H1 (cell line): ENCODE data around the gene STIM1. TPM values are rescaled to one million over a fixed set of nuclear protein-coding genes. Genes with fewer than 3 reads are reported as not detected.

Experiments
- CTCF ChIA-PET: fragments of 300-600 bp; sonication (Branson Sonifier 250); formaldehyde crosslinking; loops from one replicate; lab custom pipeline; 2021; ENCODE audit not compliant: partially characterized antibody; lab: Charles Lee
- POLR2A ChIA-PET: fragments of 300-600 bp; sonication (Branson Sonifier 250); formaldehyde crosslinking; loops from one replicate; lab custom pipeline; 2021; ENCODE audit warnings: inconsistent platforms; ENCODE audit not compliant: partially characterized antibody; lab: Charles Lee
- DNase-seq, 2 experiments: peaks; one replicate each; pipeline versions ENCODE4 v3.0.0 to v3.0.0-alpha.2; 2010 to 2022; ENCODE audit warnings: low spot score in 2 of 2, low read depth in 1 of 2, mixed read lengths in 1 of 2
- FAIRE-seq: peaks from 2 replicates; lab custom pipeline; 2011; peaks lifted over from hg19 to GRCh38; lab: Jason Lieb, UNC
- H2AFZ ChIP-seq: 2 replicates; pipeline ENCODE4 v1.8.1; 2012; ENCODE audit warnings: low read length, inconsistent platforms
- H2AK5ac ChIP-seq: 2 replicates; pipeline ENCODE4 v1.6.1; 2013; ENCODE audit warnings: low read depth, low read length
- H2BK120ac ChIP-seq: replicated peaks from 2 replicates; pipeline ENCODE3; 2013; ENCODE audit warnings: low read depth, low read length, inconsistent platforms
- H2BK12ac ChIP-seq: 2 replicates; pipeline ENCODE4 v1.6.1; 2013; ENCODE audit warnings: low read depth, low read length
- H2BK15ac ChIP-seq: 2 replicates; pipeline ENCODE4 v1.6.1; 2013; ENCODE audit warnings: low read length
- H2BK20ac ChIP-seq: 2 replicates; pipeline ENCODE4 v1.6.1; 2013; ENCODE audit warnings: low read length
- H2BK5ac ChIP-seq: 2 replicates; pipeline ENCODE4 v1.6.1; 2013; ENCODE audit warnings: low read depth, low read length
- H3K14ac ChIP-seq: 2 replicates; pipeline ENCODE4 v1.6.1; 2013; ENCODE audit warnings: inconsistent platforms; ENCODE audit not compliant: insufficient read length
- H3K18ac ChIP-seq: 2 replicates; pipeline ENCODE4 v1.6.1; 2013; ENCODE audit warnings: low read length; ENCODE audit errors: extremely low read depth
- H3K23ac ChIP-seq: 2 replicates; pipeline ENCODE4 v1.6.1; 2013; ENCODE audit warnings: inconsistent platforms; ENCODE audit not compliant: insufficient read length
- H3K23me2 ChIP-seq: 2 replicates; pipeline ENCODE4 v1.6.1; 2013; ENCODE audit warnings: low read depth, low read length
- H3K27ac ChIP-seq: 2 replicates; pipeline ENCODE4 v1.6.1; 2011; ENCODE audit warnings: low read depth, low read length, inconsistent platforms
- H3K27me3 ChIP-seq, 4 experiments: replicated peaks in 1 of 4; 1 replicate in 1 of 4; 2 replicates in 3 of 4; pipeline versions ENCODE4 v1.6.1 to v1.8.1; 2011 to 2013; ENCODE audit warnings: low read length in 3 of 4, mild to moderate bottlenecking in 3 of 4, inconsistent platforms in 2 of 4, mixed read lengths in 2 of 4, moderate library complexity in 1 of 4; ENCODE audit not compliant: control insufficient read depth in 3 of 4, insufficient read depth in 3 of 4; ENCODE audit errors: extremely low read depth in 1 of 4
- H3K36me3 ChIP-seq, 4 experiments: 2 replicates each; pipeline versions ENCODE4 v1.6.1 to v1.8.1; 2011 to 2013; ENCODE audit warnings: mild to moderate bottlenecking in 4 of 4, low read length in 3 of 4, moderate library complexity in 2 of 4, control low read depth in 1 of 4, inconsistent platforms in 1 of 4; ENCODE audit not compliant: insufficient read depth in 4 of 4, control insufficient read depth in 2 of 4
- H3K4ac ChIP-seq: replicated peaks from 2 replicates; pipeline ENCODE3; 2013; ENCODE audit warnings: low read length, low read depth, mixed read lengths, inconsistent platforms; ENCODE audit not compliant: insufficient read length
- H3K4me1 ChIP-seq, 4 experiments: replicated peaks in 1 of 4; 1 replicate in 1 of 4; 2 replicates in 3 of 4; pipeline versions ENCODE4 v1.6.1 to v1.8.1; 2011 to 2013; ENCODE audit warnings: low read length in 3 of 4, inconsistent platforms in 2 of 4, mixed read lengths in 1 of 4; ENCODE audit not compliant: insufficient read depth in 4 of 4, control insufficient read depth in 3 of 4
- H3K4me2 ChIP-seq, 2 experiments: 2 replicates each; pipeline versions ENCODE4 v1.6.1 to v1.8.1; 2011 to 2013; ENCODE audit warnings: low read depth in 2 of 2, low read length in 2 of 2, control low read depth in 1 of 2, inconsistent platforms in 1 of 2, mild to moderate bottlenecking in 1 of 2; ENCODE audit not compliant: insufficient read depth in 1 of 2
- H3K4me3 ChIP-seq, 4 experiments: fragments of 200-600, 300-600 bp in 1 of 4; sonication (generic), shearing (Covaris generic), sonication (Bioruptor Twin) in 1 of 4; 2 replicates each; pipeline versions ENCODE4 v1.5.1 to v1.8.1; 2011 to 2016; ENCODE audit warnings: low read length in 4 of 4, low read depth in 3 of 4, control low read depth in 2 of 4, inconsistent platforms in 2 of 4, mild to moderate bottlenecking in 2 of 4, mixed read lengths in 1 of 4, moderate library complexity in 1 of 4; ENCODE audit not compliant: insufficient read depth in 2 of 4; ENCODE audit errors: extremely low read depth in 1 of 4
- H3K56ac ChIP-seq: replicated peaks from 2 replicates; pipeline ENCODE3; 2013; ENCODE audit warnings: low read depth, mild to moderate bottlenecking, mixed read lengths, low read length, inconsistent platforms; ENCODE audit not compliant: insufficient read length
- H3K79me1 ChIP-seq: 2 replicates; pipeline ENCODE4 v1.6.1; 2013; ENCODE audit warnings: low read depth, low read length, control low read depth
- H3K79me2 ChIP-seq, 2 experiments: 2 replicates each; pipeline versions ENCODE4 v1.6.1 to v1.8.1; 2012 to 2013; ENCODE audit warnings: low read length in 2 of 2, mild to moderate bottlenecking in 2 of 2, inconsistent platforms in 1 of 2; ENCODE audit not compliant: insufficient read depth in 2 of 2, control insufficient read depth in 1 of 2
- H3K9ac ChIP-seq, 4 experiments: replicated peaks in 1 of 4; 1 replicate in 1 of 4; 2 replicates in 3 of 4; pipeline versions ENCODE4 v1.6.1 to v1.8.1; 2011 to 2013; ENCODE audit warnings: low read depth in 3 of 4, low read length in 3 of 4, control low read depth in 2 of 4, mild to moderate bottlenecking in 2 of 4, moderate library complexity in 2 of 4, inconsistent platforms in 1 of 4; ENCODE audit errors: extremely low read depth in 1 of 4
- H3K9me3 ChIP-seq, 2 experiments: 2 replicates each; pipeline versions ENCODE4 v1.6.1 to v1.8.1; 2012 to 2013; ENCODE audit warnings: mild to moderate bottlenecking in 2 of 2, moderate library complexity in 2 of 2, control low read depth in 1 of 2, inconsistent platforms in 1 of 2, low read depth in 1 of 2, low read length in 1 of 2, mixed read lengths in 1 of 2; ENCODE audit not compliant: insufficient read depth in 2 of 2
- H4K20me1 ChIP-seq, 2 experiments: replicated peaks in 1 of 2; 2 replicates each; pipeline versions ENCODE3 to v1.8.1; 2011 to 2013; ENCODE audit warnings: inconsistent platforms in 2 of 2, low read length in 2 of 2, mild to moderate bottlenecking in 1 of 2; ENCODE audit not compliant: insufficient read depth in 2 of 2, control insufficient read depth in 1 of 2
- H4K5ac ChIP-seq: 2 replicates; pipeline ENCODE4 v1.6.1; 2013; ENCODE audit warnings: low read length, low read depth, mixed read lengths, inconsistent platforms; ENCODE audit not compliant: insufficient read length
- H4K8ac ChIP-seq: 2 replicates; pipeline ENCODE4 v1.8.0; 2013; ENCODE audit warnings: mild to moderate bottlenecking, moderate library complexity, low read length, inconsistent platforms; ENCODE audit not compliant: insufficient read depth; ENCODE audit errors: extremely low read depth
- H4K91ac ChIP-seq: replicated peaks from 2 replicates; pipeline ENCODE3; 2013; ENCODE audit warnings: low read length, mixed read lengths, inconsistent platforms; ENCODE audit not compliant: insufficient read length
- KDM1A ChIP-seq: fragments of 200-600, 300-600 bp; sonication (generic); IDR thresholded peaks from 2 replicates; pipeline ENCODE4 v1.7.1; 2016; ENCODE audit warnings: mild to moderate bottlenecking, low read length, borderline replicate concordance
- KDM5A ChIP-seq: fragments of 200-600 bp; IDR thresholded peaks from 2 replicates; pipeline ENCODE4 v1.7.1; 2012; ENCODE audit warnings: mild to moderate bottlenecking, low read length, inconsistent platforms, mixed read lengths
- MAFK ChIP-seq: IDR thresholded peaks from 2 replicates; pipeline ENCODE4 v1.6.1; 2012; ENCODE audit warnings: low read depth, mild to moderate bottlenecking, improper control_type of control experiment, low read length
- PHF8 ChIP-seq: fragments of 200-600 bp; sonication (generic); conservative IDR thresholded peaks from 2 replicates; pipeline ENCODE4 v1.7.1; 2012; ENCODE audit warnings: low read depth, mild to moderate bottlenecking, inconsistent platforms, low read length, moderate library complexity
- RNF2 ChIP-seq: fragments of 200-900, 300-1000 bp; sonication (generic); IDR thresholded peaks from 2 replicates; pipeline ENCODE4 v1.7.1; 2016; ENCODE audit warnings: borderline replicate concordance, low read depth, mild to moderate bottlenecking, antibody characterized with exemption, low read length; ENCODE audit not compliant: poor library complexity, severe bottlenecking; ENCODE audit errors: missing control alignments
- SIRT6 ChIP-seq: IDR thresholded peaks from one replicate; pipeline ENCODE4 v1.7.1; 2012; ENCODE audit warnings: low read length, inconsistent platforms
- SIX5 ChIP-seq: IDR thresholded peaks from 2 replicates; pipeline ENCODE4 v1.6.1; 2011; ENCODE audit warnings: mild to moderate bottlenecking, low read depth, low read length
- polyA plus RNA-seq, 7 experiments: library from polyadenylated mRNA; depleted of rRNA in 3 of 7; stranded (reverse) in 5 of 7; unstranded in 2 of 7; fragments of >200 nt in 5 of 7; fragments of 200-250 nt in 2 of 7; gene quantifications; 1 replicate in 5 of 7; 2 replicates in 1 of 7; 4 replicates in 1 of 7; pipeline versions ENCODE4 v1.2.1 to v1.2.3, GENCODE V29; 2011 to 2013; ENCODE audit warnings: missing spikeins in 2 of 7, mixed read lengths in 2 of 7
- total RNA-seq: library from RNA; stranded (reverse); fragmentation: NEBNext Ultra II Directional; extraction: Animal tissue kit (Norgen Biotek cat#: 25700); gene quantifications from 2 replicates; pipeline ENCODE4 v1.2.1, GENCODE V29; 2021

STIM1 gene
- total and polyA plus RNA-seq, 2 of the 8 experiments (the other 6 are each of a cell fraction or from before 2014, with no cell fraction given): 11.1 to 12.2 TPM

DNA sequence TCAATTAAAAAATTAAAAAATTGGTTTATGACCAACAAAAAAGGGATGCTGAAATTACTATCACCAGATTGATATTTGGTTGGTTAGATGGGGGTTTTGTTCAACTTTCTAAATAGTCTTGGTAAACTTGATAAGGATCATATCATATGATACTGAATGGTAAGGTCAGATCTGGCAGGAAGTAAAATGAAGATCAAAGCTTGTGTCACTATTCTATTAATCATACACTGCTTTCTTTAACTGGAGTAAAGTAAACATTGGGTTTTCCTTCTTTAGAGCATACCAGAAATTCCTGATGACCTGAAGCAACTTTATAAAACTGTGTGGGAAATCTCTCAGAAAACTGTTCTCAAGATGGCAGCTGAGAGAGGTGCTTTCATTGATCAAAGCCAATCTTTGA, 279.3 kb downstream of the STIM1 start:
- POLR2A ChIA-PET: no interaction called here
- H3K27ac ChIP-seq: no peak overlapping the region

More for the DNA sequence above, 279.3 kb downstream of the STIM1 start:
- Histone ChIP-seq H2AK5ac (no peak overlapping the region), H3K79me1 (no peaks in the 10 kb centered on the region), H2BK15ac (no peak overlapping the region), H3K36me3 (peaks cover 7 to 63% (median 36%) of the 10 kb centered on the region in 4 experiments; a peak in 7 of 8 replicates), H4K8ac (no peak overlapping the region), H2BK20ac (no peak overlapping the region), H3K14ac (no peak overlapping the region), H2AFZ (no peak overlapping the region), H4K5ac (no peak overlapping the region), H2BK5ac (no peak overlapping the region), H3K4me3 (no peak overlapping the region), H3K4me1 (no peaks in the 10 kb centered on the region), H3K79me2 (no peaks in the 10 kb centered on the region), H4K91ac (no peak overlapping the region), H3K23ac (no peak overlapping the region), H3K9ac (no peak overlapping the region), H2BK12ac (no peak overlapping the region), H3K27me3 (no peaks in the 10 kb centered on the region), H3K4ac (no peak overlapping the region), H3K56ac (no peak overlapping the region), H3K23me2 (no peaks in the 10 kb centered on the region), H3K18ac (no peak overlapping the region), H3K4me2 (no peak overlapping the region), H3K9me3 (peaks cover 5% of the 10 kb centered on the region in 2 experiments; a peak in 1 of 4 replicates), H2BK120ac (no peak overlapping the region), H4K20me1 (no peaks in the 10 kb centered on the region)
- DNase-seq (no peak), FAIRE-seq (no peak)
- CTCF ChIA-PET: no interaction called here
- no peak for TF ChIP-seq SIX5
- no peak for TF ChIP-seq KDM5A
- TF ChIP-seq SIRT6: no peak
- no peak for TF ChIP-seq MAFK
- TF ChIP-seq KDM1A: no peak
- TF ChIP-seq RNF2: no peak
- TF ChIP-seq PHF8: no peak
